22Rv1 (cell line): Measurements from ENCODE around the gene SRPK2.

Source experiments
- ZFX ChIP-seq: fragments of 450-650 bp; IDR thresholded peaks from 2 replicates; pipeline ENCODE4 v1.6.1; 2017; ENCODE audit warnings: antibody characterized with exemption, borderline replicate concordance
- TF ChIP-seq, protein P1 (sequence below): fragments of 450-650 bp; IDR thresholded peaks from 2 replicates; pipeline ENCODE4 v1.5.1; 2017; ENCODE audit warnings: mild to moderate bottlenecking

DNA sequence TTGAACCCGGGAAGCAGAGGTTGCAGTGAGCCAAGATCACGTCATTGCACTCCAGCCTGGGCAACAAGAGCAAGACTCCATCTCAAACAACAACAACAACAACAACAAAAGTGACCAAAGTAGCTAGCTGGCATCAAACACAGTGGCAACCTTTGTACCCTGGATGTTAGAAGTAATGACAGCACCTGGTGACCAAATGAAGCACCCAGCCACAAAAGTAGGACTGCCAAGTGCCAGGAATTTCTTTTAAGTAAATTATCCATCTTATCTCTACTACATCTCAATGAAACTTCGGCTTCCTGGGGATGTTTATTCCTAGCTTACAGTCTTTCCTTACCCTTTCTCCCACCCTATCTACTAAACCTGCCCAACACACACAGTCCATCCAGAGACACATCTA lies 18.8 kb downstream of the SRPK2 start:
- TF ChIP-seq, protein P1, sequence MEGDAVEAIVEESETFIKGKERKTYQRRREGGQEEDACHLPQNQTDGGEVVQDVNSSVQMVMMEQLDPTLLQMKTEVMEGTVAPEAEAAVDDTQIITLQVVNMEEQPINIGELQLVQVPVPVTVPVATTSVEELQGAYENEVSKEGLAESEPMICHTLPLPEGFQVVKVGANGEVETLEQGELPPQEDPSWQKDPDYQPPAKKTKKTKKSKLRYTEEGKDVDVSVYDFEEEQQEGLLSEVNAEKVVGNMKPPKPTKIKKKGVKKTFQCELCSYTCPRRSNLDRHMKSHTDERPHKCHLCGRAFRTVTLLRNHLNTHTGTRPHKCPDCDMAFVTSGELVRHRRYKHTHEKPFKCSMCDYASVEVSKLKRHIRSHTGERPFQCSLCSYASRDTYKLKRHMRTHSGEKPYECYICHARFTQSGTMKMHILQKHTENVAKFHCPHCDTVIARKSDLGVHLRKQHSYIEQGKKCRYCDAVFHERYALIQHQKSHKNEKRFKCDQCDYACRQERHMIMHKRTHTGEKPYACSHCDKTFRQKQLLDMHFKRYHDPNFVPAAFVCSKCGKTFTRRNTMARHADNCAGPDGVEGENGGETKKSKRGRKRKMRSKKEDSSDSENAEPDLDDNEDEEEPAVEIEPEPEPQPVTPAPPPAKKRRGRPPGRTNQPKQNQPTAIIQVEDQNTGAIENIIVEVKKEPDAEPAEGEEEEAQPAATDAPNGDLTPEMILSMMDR: no peak
- no peak for TF ChIP-seq ZFX
